HEK293 (cell line): ENCODE data around the gene PLCH2.

Experiments used
- ELK4 ChIP-seq: IDR thresholded peaks from 2 replicates; pipeline ENCODE4 v1.6.1; 2011; ENCODE audit warnings: mild to moderate bottlenecking, low read depth, low read length, borderline replicate concordance
- HOXA7 ChIP-seq: sonication (generic); formaldehyde crosslinking; IDR thresholded peaks from 2 replicates; pipeline ENCODE4 v1.8.1; 2022; ENCODE audit warnings: missing genetic modification reagents, borderline replicate concordance
- KLF1 ChIP-seq: fragments of 450-650 bp; formaldehyde crosslinking; IDR thresholded peaks from 2 replicates; pipeline ENCODE4 v1.5.1; 2016; ENCODE audit warnings: missing biosample characterization, missing genetic modification characterization
- PATZ1 ChIP-seq: fragments of 450-650 bp; formaldehyde crosslinking; IDR thresholded peaks from 2 replicates; pipeline ENCODE4 v1.5.1; 2016; ENCODE audit warnings: missing biosample characterization, missing genetic modification characterization
- ZBTB21 ChIP-seq: fragments of 450-650 bp; formaldehyde crosslinking; IDR thresholded peaks from 2 replicates; pipeline ENCODE4 v1.5.1; 2017; ENCODE audit warnings: missing biosample characterization, missing genetic modification characterization
- ZEB2 ChIP-seq: fragments of 450-650 bp; formaldehyde crosslinking; IDR thresholded peaks from 2 replicates; pipeline ENCODE4 v1.5.1; 2016; ENCODE audit warnings: missing biosample characterization, missing genetic modification characterization
- ZFHX2 ChIP-seq: fragments of 450-650 bp; formaldehyde crosslinking; conservative IDR thresholded peaks from 2 replicates; pipeline ENCODE4 v1.5.1; 2016; ENCODE audit warnings: missing biosample characterization, missing genetic modification characterization
- ZNF121 ChIP-seq: fragments of 450-650 bp; formaldehyde crosslinking; IDR thresholded peaks from 2 replicates; pipeline ENCODE4 v1.5.1; 2016; ENCODE audit warnings: missing biosample characterization, missing genetic modification characterization
- ZNF274 ChIP-seq, 2 experiments: fragments of 200-500 bp in 1 of 2; fragments of 450-650 bp in 1 of 2; sonication (Bioruptor generic) in 1 of 2; formaldehyde crosslinking in 1 of 2; IDR thresholded peaks; 2 replicates each; pipeline versions ENCODE4 v1.5.1 to v1.6.1; 2014 to 2016; ENCODE audit warnings: borderline replicate concordance in 1 of 2, inconsistent platforms in 1 of 2, low read length in 1 of 2, missing biosample characterization in 1 of 2, missing genetic modification characterization in 1 of 2
- ZNF621 ChIP-seq: fragments of 450-650 bp; formaldehyde crosslinking; IDR thresholded peaks from 2 replicates; pipeline ENCODE4 v1.5.1; 2017; ENCODE audit warnings: missing biosample characterization, missing genetic modification characterization
- TF ChIP-seq, protein P1 (sequence below): fragments of 450-650 bp; formaldehyde crosslinking; IDR thresholded peaks from 2 replicates; pipeline ENCODE4 v1.5.1; 2016; ENCODE audit warnings: missing biosample characterization, missing genetic modification characterization
- TF ChIP-seq, protein P2 (sequence below): fragments of 450-650 bp; formaldehyde crosslinking; optimal IDR thresholded peaks from 2 replicates; pipeline ENCODE3; 2016; ENCODE audit warnings: missing biosample characterization, mild to moderate bottlenecking, missing genetic modification characterization
- TF ChIP-seq, protein P3 (sequence below): fragments of 450-650 bp; formaldehyde crosslinking; IDR thresholded peaks from 2 replicates; pipeline ENCODE4 v1.5.1; 2016; ENCODE audit warnings: missing biosample characterization, missing genetic modification characterization
- TF ChIP-seq, protein P4 (sequence below): fragments of 450-650 bp; formaldehyde crosslinking; IDR thresholded peaks from 2 replicates; pipeline ENCODE4 v1.5.1; 2017; ENCODE audit warnings: missing biosample characterization, missing genetic modification characterization

DNA sequence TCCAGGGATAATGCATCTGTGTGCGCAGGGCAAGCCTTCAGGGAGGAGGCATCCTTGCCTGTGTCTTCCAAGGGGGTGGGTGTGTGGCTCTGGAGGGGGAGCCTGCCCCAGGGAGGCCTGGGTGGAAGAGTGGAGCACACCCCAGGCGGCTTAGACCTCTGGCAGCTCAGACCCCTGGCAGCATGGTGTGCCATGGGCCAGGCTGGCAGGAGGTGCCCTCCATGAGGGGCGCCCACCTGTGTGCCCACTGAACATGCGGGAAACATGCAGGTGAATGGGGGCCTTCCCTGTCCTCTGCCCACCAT lies 51.4 kb downstream of the PLCH2 start:
- TF ChIP-seq, protein P1, sequence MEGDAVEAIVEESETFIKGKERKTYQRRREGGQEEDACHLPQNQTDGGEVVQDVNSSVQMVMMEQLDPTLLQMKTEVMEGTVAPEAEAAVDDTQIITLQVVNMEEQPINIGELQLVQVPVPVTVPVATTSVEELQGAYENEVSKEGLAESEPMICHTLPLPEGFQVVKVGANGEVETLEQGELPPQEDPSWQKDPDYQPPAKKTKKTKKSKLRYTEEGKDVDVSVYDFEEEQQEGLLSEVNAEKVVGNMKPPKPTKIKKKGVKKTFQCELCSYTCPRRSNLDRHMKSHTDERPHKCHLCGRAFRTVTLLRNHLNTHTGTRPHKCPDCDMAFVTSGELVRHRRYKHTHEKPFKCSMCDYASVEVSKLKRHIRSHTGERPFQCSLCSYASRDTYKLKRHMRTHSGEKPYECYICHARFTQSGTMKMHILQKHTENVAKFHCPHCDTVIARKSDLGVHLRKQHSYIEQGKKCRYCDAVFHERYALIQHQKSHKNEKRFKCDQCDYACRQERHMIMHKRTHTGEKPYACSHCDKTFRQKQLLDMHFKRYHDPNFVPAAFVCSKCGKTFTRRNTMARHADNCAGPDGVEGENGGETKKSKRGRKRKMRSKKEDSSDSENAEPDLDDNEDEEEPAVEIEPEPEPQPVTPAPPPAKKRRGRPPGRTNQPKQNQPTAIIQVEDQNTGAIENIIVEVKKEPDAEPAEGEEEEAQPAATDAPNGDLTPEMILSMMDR (tag by site-specific recombination) = no peak
- no peak for TF ChIP-seq ZEB2
- no peak for TF ChIP-seq KLF1 (tag by site-specific recombination)
- no peak for TF ChIP-seq ZFHX2 (tag by site-specific recombination)
- no peak for TF ChIP-seq ZNF274 (IDR thresholded peaks at IDR 0.05; ENCODE audit: low read length)
- TF ChIP-seq ZNF274 (tag by site-specific recombination; IDR thresholded peaks at IDR 0.05; ENCODE audit: borderline replicate concordance) = no peak
- TF ChIP-seq ZBTB21 = no peak
- TF ChIP-seq HOXA7 (CRISPR knock-in tag) = no peak
- TF ChIP-seq ZNF121 (tag by site-specific recombination) = no peak
- TF ChIP-seq, protein P2, sequence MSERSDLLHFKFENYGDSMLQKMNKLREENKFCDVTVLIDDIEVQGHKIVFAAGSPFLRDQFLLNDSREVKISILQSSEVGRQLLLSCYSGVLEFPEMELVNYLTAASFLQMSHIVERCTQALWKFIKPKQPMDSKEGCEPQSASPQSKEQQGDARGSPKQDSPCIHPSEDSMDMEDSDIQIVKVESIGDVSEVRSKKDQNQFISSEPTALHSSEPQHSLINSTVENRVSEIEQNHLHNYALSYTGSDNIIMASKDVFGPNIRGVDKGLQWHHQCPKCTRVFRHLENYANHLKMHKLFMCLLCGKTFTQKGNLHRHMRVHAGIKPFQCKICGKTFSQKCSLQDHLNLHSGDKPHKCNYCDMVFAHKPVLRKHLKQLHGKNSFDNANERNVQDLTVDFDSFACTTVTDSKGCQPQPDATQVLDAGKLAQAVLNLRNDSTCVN (tag by site-specific recombination) = no peak
- TF ChIP-seq, protein P3, sequence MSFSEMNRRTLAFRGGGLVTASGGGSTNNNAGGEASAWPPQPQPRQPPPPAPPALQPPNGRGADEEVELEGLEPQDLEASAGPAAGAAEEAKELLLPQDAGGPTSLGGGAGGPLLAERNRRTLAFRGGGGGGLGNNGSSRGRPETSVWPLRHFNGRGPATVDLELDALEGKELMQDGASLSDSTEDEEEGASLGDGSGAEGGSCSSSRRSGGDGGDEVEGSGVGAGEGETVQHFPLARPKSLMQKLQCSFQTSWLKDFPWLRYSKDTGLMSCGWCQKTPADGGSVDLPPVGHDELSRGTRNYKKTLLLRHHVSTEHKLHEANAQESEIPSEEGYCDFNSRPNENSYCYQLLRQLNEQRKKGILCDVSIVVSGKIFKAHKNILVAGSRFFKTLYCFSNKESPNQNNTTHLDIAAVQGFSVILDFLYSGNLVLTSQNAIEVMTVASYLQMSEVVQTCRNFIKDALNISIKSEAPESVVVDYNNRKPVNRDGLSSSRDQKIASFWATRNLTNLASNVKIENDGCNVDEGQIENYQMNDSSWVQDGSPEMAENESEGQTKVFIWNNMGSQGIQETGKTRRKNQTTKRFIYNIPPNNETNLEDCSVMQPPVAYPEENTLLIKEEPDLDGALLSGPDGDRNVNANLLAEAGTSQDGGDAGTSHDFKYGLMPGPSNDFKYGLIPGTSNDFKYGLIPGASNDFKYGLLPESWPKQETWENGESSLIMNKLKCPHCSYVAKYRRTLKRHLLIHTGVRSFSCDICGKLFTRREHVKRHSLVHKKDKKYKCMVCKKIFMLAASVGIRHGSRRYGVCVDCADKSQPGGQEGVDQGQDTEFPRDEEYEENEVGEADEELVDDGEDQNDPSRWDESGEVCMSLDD (tag by site-specific recombination) = no peak
- TF ChIP-seq, protein P4, sequence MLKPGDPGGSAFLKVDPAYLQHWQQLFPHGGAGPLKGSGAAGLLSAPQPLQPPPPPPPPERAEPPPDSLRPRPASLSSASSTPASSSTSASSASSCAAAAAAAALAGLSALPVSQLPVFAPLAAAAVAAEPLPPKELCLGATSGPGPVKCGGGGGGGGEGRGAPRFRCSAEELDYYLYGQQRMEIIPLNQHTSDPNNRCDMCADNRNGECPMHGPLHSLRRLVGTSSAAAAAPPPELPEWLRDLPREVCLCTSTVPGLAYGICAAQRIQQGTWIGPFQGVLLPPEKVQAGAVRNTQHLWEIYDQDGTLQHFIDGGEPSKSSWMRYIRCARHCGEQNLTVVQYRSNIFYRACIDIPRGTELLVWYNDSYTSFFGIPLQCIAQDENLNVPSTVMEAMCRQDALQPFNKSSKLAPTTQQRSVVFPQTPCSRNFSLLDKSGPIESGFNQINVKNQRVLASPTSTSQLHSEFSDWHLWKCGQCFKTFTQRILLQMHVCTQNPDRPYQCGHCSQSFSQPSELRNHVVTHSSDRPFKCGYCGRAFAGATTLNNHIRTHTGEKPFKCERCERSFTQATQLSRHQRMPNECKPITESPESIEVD (tag by site-specific recombination) = no peak
- TF ChIP-seq PATZ1 = no peak
- TF ChIP-seq ZNF621 (tag by site-specific recombination) = no peak
- no peak for TF ChIP-seq ELK4
